GM21367 (cell line): ENCODE results near the gene NAMPT.
"Not testable (repeated sequence)": the region's sequence is repeated elsewhere in the genome, so short reads cannot be mapped to it uniquely, and the experiment has no call there.

Experiments used
- ATAC-seq: cut with Tn5 transposase; IDR thresholded peaks from one replicate; pipeline ENCODE4 v1.9.1; 2021; ENCODE audit not compliant: unreplicated experiment

The NAMPT gene

GRCh38 chr7:106284714-106285050 lies at the start of gene NAMPT:
NAMPT (minus strand) TSS chr7:106284983; CDS start chr7:106284884, 99 bp downstream.
- ATAC-seq = no peak

DNA sequence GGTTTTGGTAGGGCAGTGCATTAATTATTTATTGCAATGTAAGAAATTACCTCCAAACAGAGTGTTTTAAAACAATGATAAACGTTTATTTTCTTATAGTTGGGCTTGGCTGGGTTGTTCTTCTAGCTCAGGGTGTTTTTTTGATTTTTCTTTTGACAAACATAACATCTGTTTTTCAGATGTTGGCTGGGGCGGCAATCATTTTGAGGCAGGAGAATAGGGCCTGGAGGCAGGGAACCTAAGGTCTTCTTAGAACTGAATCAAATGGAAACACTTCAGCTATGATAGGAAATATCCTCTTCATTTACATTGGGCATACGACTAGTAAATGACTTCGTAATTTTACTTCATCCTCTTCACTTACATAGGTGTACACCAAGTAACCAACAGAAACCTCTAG lies 47.4 kb upstream of the NAMPT start:
- no peak for ATAC-seq

DNA sequence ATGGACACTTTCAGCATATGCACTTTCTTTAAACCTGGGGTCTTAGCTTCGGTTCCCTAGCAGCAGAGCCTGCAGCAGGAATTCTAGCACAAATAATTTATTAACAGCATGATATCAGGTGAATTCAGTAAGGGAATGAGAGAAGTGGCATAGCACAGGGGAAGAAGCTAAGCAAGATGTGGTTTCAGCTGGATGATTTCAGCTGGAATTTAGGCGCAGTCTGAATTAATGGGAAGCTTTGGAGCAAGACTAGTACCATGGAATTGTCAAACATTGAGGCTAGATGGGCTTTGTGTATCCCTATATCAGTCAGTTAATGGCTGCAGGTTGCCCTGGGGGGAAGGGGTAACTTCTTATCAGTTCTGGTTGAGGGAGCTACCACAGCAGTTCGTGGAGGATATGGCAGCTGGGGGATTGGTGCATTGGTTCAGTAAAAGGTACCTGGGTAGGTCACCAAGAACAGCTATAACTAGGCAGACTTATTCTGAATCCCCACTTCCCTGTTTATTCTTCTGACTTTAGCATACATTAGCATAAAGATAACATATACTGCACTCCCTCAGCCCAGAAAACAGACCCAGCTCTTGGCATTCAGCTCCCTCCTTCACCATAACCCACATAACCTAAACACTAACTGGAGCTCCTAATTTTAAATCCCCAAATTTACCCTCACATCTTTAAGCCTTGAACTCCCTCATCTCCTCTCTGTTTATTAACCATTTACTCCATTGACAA lies 46.8 kb upstream of the NAMPT start:
- no peak for ATAC-seq

GRCh38 chr7:106329971-106330733 lies 45.4 kb upstream of the NAMPT start:
- no peak for ATAC-seq

DNA sequence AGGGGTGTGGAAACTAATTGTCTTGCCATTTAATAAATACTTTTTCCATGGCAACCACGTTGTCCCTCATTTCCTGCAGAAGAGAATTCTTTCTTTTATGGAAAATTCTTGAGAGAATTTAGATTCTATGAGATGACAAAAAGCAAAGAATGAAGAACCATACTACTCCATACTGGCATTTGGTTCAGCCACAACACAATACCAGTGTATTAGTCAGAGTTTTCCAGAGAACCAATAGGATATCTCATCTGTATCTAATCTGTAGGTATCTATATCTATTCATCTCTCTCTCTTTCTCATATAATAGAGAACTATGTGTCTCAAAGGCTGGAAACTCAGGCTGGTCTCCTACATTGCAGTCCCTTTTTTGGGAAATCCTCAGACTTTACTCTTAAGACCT lies 44.6 kb upstream of the NAMPT start:
- ATAC-seq = no peak

DNA sequence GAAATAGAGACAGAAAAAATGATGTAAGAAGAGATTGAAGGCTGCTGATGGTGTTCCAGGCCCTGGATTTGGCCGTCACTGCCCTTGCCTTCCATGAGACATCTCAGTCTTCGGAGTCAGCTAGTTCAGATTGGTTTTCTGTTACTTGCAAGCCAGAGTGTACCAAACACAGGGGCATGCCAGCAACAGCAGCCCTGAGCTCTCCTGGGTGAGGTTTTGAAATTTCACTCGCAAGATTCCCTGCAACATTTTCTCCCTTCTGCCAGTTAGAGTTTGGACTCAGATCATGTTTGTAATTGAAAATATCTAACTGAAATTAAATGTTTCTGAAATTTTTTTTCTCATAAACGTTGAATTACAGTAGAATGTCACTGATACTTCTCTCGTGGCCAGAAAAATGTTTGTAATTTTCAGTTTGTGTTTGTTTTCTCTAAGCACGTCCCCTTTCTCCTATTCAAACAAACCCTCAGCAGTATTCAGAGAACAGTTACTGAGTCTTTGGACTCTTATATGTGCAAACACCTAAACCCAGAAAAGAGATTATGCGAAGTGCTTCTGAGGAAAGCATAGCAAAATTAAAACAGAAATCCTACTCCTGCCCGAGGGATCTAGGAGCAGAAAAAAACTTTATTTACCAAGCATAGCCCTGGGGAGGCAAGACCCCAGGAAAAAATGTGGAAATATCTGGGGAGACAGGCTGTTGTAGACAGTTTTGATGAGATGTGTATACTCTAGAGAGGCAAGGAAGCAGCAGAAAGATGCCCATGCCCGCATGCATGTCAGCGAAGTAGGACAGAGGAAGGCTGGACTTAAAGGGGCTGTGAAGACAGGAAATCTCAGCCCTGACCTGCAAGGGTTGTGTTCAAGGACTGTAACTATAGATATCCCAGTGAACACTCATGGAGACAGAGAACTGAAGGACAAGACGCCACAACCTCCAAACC lies 43.0 kb upstream of the NAMPT start:
- ATAC-seq = no peak

GRCh38 chr7:106326594-106327537 lies 42.1 kb upstream of the NAMPT start:
- no peak for ATAC-seq

DNA sequence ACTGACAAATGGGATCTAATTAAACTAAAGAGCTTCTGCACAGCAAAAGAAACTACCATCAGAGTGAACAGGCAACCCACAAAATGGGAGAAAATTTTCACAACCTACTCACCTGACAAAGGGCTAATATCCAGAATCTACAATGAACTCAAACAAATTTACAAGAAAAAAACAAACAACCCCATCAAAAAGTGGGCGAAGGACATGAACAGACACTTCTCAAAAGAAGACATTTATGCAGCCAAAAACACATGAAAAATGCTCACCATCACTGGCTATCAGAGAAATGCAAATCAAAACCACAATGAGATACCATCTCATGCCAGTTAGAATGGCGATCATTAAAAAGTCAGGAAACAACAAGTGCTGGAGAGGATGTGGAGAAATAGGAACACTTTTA lies 39.7 kb upstream of the NAMPT start:
- not testable (repeated sequence) for ATAC-seq

DNA sequence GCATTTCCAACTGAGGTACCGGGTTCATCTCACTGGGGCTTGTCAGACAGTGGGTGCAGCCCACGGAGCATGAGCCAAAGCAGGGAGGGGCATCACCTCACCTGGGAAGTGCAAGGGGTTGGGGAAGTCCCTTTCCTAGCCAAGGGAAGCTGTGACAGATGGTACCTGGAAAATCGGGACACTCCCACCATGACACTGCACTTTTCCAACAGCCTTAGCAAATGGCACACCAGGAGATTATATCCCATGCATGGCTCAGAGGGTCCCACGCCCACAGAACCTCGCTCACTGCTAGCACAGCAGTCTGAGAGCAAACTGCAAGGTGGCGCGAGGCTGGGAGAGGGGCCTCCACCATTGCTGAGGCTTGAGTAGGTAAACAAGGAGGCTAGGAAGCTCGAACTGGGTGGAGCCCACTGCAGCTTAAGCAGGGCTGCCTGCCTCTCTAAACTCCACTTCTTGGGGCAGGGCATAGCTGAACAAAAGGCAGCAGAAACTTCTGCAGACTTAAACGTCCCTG lies 35.5 kb upstream of the NAMPT start:
- ATAC-seq = not testable (repeated sequence)

- no peak for ATAC-seq
Measured at GRCh38 chr7:106318482-106318881, 33.7 kb upstream of the NAMPT start.

DNA sequence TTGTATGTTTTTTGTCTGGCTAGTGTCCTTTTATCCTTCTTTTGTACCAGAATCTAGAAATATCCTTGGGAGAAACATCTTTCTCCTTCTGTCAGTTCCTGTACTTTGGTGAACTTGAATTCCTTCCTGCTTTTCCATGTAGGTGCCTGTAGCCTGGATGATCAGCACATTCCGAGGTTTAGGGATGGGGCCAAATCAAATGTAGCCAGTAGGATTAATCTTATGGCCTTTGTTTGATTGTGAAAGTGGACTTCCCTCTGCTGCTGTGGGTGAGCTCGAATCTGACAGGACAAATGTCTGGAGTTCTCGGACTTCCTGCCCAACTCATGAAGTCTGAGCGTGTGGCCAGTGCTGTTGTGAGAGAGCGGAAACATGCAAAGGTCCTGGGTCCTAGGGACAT lies 33.2 kb upstream of the NAMPT start:
- no peak for ATAC-seq

- ATAC-seq = no peak
Measured at GRCh38 chr7:106316947-106317346, 32.2 kb upstream of the NAMPT start.

DNA sequence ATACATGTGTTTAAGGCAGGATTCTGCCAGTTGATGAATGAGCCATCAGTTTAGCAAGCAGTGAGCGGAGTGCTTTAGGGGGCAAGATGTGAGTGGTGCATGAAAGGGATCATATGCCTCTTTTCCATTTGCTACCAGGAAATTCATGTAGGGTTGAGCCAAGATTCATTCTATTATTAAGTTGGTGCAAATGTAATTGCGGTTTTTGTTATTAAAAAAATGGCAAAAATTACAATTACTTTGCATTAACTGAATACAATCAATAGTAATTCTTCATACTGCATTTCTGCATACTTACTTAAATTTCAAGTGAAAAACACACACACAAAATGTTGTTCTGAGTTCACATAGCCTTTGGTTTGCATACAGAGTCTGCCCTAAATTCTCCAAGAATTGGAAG lies 30.1 kb upstream of the NAMPT start:
- ATAC-seq = no peak

- ATAC-seq = no peak
Measured at GRCh38 chr7:106313966-106314365, 29.2 kb upstream of the NAMPT start.

- no peak for ATAC-seq
Measured at GRCh38 chr7:106313456-106313901, 28.7 kb upstream of the NAMPT start.

GRCh38 chr7:106312906-106313305 lies 28.1 kb upstream of the NAMPT start:
- no peak for ATAC-seq

GRCh38 chr7:106312099-106312871 lies 27.5 kb upstream of the NAMPT start:
- ATAC-seq = no peak

GRCh38 chr7:106309362-106309761 lies 24.6 kb upstream of the NAMPT start:
- ATAC-seq = no peak

DNA sequence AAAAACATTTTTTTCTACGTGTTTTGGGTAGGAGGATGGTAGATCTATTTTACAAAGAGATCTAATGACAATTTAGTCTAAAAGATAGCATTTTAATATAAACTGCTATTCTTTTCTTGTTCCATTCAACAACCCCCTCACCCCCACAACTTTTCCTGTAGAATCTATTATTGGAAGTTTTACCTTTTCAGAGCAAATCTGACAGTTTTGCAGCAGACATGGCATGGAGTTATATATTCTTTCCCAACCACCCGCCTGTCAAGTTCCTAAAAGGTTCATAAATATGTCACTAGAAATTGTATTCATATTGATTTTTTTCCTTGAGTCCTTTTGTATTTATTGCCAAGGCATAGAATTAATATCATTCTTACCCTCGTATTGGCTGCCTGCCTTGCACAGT lies 21.5 kb upstream of the NAMPT start:
- ATAC-seq = no peak
